AG10803 (cell line): ENCODE data around the gene APPL2.

Experiments used
- DNase-seq: peaks from one replicate; pipeline ENCODE4 v3.0.0; 2010; ENCODE audit warnings: low read depth
- H3K4me3 ChIP-seq: 2 replicates; pipeline ENCODE4 v1.5.1; 2011; ENCODE audit warnings: mild to moderate bottlenecking, low read length, control low read depth
- TF ChIP-seq, protein P1 (sequence below): conservative IDR thresholded peaks from 2 replicates; pipeline ENCODE4 v1.5.1; 2011; ENCODE audit warnings: mild to moderate bottlenecking, low read length, control low read depth, inconsistent platforms

Gene APPL2, protein sequence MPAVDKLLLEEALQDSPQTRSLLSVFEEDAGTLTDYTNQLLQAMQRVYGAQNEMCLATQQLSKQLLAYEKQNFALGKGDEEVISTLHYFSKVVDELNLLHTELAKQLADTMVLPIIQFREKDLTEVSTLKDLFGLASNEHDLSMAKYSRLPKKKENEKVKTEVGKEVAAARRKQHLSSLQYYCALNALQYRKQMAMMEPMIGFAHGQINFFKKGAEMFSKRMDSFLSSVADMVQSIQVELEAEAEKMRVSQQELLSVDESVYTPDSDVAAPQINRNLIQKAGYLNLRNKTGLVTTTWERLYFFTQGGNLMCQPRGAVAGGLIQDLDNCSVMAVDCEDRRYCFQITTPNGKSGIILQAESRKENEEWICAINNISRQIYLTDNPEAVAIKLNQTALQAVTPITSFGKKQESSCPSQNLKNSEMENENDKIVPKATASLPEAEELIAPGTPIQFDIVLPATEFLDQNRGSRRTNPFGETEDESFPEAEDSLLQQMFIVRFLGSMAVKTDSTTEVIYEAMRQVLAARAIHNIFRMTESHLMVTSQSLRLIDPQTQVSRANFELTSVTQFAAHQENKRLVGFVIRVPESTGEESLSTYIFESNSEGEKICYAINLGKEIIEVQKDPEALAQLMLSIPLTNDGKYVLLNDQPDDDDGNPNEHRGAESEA

DNA sequence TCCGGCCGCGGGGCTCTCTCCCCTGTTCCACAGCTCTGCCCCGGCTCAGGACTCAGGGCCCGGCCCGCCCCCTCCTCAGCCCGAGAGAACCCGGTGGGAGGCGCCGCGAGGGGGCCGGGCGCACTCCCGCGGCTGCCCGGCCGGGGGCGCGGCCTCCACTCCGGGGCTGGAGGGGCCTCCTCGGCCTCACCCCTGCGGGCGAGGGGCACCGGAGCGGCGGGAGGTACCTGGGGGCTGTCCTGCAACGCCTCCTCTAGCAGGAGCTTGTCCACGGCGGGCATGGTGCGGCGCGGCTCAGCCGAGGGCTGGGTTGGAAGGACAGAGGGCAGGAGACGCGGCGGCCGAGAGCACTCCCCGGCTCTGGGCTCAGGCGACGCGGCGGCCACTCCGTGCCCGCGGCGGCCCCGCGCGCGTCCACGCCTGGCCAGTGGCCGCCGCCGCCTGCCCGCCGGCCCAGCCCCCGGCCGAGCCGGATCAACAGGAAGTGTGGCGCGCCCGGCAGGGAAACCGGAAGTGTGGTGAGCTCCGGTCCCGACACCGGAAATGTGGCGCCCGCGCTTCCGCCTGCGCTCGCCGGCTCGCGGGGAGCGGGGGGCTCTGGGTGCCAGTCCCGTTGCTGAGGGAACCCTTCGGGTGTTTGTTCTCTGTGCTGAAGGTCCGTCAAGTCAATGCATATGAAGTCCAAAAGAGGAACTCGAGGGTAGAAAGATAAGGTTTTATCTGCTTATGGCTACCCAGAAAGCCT lies at the start of gene APPL2:
Gene APPL2, minus strand, starts transcription at position 443 of the 745 bp plus-strand sequence. Its CDS starts 162 bp downstream, at position 281.
- DNase-seq: peak; percentile 90
- TF ChIP-seq, protein P1, sequence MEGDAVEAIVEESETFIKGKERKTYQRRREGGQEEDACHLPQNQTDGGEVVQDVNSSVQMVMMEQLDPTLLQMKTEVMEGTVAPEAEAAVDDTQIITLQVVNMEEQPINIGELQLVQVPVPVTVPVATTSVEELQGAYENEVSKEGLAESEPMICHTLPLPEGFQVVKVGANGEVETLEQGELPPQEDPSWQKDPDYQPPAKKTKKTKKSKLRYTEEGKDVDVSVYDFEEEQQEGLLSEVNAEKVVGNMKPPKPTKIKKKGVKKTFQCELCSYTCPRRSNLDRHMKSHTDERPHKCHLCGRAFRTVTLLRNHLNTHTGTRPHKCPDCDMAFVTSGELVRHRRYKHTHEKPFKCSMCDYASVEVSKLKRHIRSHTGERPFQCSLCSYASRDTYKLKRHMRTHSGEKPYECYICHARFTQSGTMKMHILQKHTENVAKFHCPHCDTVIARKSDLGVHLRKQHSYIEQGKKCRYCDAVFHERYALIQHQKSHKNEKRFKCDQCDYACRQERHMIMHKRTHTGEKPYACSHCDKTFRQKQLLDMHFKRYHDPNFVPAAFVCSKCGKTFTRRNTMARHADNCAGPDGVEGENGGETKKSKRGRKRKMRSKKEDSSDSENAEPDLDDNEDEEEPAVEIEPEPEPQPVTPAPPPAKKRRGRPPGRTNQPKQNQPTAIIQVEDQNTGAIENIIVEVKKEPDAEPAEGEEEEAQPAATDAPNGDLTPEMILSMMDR: no peak
- H3K4me3 ChIP-seq: peak within 1 kb of the TSS; percentile 86

- no peak for DNase-seq
- no peak overlapping the region for H3K4me3 ChIP-seq
- TF ChIP-seq, protein P1: no peak
Observed at GRCh38 chr12:105285378-105285777, 49.4 kb upstream of the APPL2 start.

DNA sequence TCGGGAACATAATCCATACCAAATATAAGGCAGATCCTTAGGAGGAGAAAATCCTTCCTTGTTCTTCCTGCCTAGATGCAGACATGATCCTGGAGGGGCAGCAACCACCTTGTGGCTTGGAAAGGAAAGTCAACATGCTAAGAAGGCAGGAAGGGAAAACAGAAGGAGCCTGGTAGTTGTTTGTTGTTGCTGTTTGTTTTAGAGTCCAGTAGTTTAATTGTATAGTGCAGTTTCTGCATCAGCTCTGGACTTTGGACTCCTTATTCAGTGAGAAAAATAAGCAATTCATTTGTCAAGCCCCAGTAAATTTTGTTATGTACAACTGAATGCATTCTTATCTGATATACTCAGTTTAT lies 45.7 kb upstream of the APPL2 start:
- no peak for DNase-seq
- no peak overlapping the region for H3K4me3 ChIP-seq
- TF ChIP-seq, protein P1: no peak

GRCh38 chr12:105280966-105281693 lies 45.2 kb upstream of the APPL2 start:
- H3K4me3 ChIP-seq: no peak overlapping the region
- TF ChIP-seq, protein P1: no peak
- DNase-seq: no peak

DNA sequence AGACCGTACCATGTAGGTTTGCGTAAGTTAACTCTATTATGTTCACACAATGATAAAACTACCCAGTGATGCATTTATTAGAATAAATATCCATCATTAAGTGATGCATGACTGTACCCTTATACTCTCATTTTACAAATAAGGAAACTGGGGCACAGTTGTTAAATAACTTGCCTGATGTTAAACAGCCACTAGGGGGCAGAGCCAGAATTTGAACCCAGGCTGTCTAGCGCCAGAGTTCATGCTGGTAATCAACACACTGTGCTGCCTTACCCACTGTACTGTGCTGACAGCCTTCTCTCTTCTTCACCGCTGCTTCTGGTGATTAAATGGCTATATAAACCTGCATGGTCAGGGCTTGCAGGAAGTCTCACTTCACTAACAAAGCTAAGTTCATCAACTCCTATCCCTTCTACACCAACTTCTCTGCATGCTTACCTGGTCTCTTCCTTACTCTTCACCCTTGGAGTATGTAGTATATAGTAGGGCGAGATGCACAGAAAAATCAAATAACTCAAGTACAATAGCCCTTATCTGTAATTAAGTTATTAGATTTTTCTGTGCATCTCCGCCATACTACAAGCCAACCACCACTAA lies 43.6 kb upstream of the APPL2 start:
- no peak overlapping the region for H3K4me3 ChIP-seq
- DNase-seq: no peak
- TF ChIP-seq, protein P1: peak; percentile 55

GRCh38 chr12:105278043-105278697 lies 42.2 kb upstream of the APPL2 start:
- TF ChIP-seq, protein P1: peak; percentile 49

More at GRCh38 chr12:105278043-105278697, 42.2 kb upstream of the APPL2 start:
- peak; percentile 54 for DNase-seq
- H3K4me3 ChIP-seq: no peak overlapping the region
